LHCN-M2 (cell line): ENCODE results near the gene GZMM. TPM values are rescaled to one million over a fixed set of nuclear protein-coding genes. Genes with fewer than 3 reads are reported as not detected.
A peak's percentile ranks its signal among the peaks of the same experiment; 100 is the strongest.
"Not testable (repeated sequence)": the region's sequence is repeated elsewhere in the genome, so short reads cannot be mapped to it uniquely, and the experiment has no call there.

Experiments used
- DNase-seq: peaks from one replicate; pipeline ENCODE4 v3.0.0-alpha.2; 2012; ENCODE audit warnings: low read depth
- total RNA-seq: library from RNA; depleted of rRNA; stranded (reverse); fragments of >200 nt; gene quantifications from 2 replicates; pipeline ENCODE4 v1.2.3, GENCODE V29; 2014

GZMM gene
- total RNA-seq, 1 experiment from 2014 or later: not detected

DNA sequence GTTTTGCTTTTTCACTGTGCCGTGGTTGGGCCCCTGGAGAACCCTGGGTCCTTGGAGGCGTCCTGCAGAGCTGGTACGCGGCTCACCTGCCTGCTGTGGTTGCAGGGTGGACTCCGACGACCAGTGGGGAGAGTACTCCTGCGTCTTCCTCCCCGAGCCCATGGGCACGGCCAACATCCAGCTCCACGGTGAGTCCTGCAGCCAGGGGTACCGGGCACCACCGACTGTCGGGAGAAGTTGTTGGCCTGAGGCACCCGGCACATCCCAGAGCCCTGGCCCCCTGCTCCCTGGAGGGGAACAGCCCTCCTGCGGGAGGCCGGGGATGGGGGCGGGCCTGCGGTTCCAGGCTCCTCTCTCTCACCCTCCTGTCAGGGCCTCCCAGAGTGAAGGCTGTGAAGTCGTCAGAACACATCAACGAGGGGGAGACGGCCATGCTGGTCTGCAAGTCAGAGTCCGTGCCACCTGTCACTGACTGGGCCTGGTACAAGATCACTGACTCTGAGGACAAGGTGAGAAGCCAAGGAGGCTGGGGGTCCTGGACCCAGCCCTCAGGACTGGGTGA, 36.5 kb downstream of the GZMM start:
- DNase-seq: no peak

DNA sequence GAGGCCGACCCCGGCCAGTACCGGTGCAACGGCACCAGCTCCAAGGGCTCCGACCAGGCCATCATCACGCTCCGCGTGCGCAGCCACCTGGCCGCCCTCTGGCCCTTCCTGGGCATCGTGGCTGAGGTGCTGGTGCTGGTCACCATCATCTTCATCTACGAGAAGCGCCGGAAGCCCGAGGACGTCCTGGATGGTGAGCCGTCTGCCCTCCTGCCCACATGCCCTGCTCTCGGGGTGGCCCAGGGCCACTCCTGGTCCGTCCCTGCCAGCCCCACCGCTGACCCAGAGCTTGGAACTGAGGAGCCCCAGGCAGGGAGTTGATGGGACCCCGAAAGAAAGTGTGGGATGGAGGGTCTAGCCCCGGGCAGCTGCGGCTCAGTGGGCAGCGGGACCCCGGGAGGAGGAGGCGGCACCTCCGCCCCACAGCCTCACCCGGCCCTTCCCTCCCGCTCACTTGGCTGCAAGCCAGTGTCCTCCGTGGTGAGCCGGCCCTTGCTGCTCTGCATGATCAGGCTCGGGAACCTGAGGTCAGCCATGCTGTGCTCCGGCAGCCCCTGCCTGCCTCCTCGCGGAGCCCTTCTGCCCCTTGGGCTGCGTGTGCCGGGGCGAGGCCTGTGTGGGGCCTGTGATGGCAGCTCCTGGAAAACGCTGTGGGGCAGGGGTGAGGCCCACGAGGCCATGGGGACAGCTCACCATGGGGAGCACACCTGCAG, 37.7 kb downstream of the GZMM start:
- no peak for DNase-seq

DNA sequence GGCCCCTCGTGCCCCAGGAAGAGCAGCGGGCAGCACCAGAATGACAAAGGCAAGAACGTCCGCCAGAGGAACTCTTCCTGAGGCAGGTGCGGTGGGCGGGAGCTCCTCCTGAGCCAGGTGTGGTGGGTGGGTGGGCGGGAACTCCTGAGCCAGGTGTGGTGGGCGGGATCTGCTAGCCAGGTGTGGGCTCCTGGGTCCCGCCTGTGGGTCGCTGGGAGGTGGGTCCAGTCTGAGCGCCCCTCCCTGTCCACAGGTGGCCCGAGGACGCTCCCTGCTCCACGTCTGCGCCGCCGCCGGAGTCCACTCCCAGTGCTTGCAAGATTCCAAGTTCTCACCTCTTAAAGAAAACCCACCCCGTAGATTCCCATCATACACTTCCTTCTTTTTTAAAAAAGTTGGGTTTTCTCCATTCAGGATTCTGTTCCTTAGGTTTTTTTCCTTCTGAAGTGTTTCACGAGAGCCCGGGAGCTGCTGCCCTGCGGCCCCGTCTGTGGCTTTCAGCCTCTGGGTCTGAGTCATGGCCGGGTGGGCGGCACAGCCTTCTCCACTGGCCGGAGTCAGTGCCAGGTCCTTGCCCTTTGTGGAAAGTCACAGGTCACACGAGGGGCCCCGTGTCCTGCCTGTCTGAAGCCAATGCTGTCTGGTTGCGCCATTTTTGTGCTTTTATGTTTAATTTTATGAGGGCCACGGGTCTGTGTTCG, 38.8 kb downstream of the GZMM start:
- peak; percentile 54 for DNase-seq

DNA sequence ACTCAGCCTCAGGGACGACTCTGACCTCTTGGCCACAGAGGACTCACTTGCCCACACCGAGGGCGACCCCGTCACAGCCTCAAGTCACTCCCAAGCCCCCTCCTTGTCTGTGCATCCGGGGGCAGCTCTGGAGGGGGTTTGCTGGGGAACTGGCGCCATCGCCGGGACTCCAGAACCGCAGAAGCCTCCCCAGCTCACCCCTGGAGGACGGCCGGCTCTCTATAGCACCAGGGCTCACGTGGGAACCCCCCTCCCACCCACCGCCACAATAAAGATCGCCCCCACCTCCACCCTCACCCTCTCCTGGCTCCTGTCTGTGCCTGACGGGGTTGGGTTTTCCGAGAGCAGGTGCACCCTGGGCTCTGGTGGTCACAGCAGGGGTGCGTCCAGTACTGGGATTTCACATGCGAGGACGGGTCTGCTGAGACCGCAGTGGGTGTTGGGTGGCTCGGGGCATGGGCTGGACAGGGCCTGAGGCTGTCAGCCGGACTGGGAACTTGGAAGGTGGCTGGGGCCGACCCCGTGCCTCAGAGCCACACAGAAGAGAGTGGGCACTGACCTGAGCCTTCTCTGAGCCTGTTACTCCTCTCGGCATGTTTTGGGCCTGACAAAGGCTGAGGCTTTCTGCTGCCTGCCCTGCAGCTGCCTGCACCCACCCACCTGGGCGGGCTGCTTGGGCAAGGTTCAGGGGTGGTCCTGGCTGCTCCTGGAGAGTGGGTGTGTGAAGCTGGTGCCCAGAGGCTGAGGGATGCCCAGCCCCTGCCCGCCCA, 39.5 kb downstream of the GZMM start:
- DNase-seq: no peak

DNA sequence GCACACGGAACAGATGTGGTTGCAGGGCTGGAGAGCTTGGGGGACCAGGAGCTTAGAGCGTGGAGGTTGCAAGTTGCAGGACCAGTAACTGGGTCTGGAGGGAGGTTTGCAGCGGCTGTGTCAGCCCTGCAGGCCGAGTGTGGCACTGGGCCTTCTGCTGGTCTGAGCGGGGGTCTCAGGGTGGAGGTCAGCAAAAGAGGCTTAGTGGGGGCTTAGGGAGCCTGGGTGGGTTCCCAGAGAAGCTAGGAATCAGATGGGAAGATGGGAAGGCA, 40.1 kb downstream of the GZMM start:
- no peak for DNase-seq

DNA sequence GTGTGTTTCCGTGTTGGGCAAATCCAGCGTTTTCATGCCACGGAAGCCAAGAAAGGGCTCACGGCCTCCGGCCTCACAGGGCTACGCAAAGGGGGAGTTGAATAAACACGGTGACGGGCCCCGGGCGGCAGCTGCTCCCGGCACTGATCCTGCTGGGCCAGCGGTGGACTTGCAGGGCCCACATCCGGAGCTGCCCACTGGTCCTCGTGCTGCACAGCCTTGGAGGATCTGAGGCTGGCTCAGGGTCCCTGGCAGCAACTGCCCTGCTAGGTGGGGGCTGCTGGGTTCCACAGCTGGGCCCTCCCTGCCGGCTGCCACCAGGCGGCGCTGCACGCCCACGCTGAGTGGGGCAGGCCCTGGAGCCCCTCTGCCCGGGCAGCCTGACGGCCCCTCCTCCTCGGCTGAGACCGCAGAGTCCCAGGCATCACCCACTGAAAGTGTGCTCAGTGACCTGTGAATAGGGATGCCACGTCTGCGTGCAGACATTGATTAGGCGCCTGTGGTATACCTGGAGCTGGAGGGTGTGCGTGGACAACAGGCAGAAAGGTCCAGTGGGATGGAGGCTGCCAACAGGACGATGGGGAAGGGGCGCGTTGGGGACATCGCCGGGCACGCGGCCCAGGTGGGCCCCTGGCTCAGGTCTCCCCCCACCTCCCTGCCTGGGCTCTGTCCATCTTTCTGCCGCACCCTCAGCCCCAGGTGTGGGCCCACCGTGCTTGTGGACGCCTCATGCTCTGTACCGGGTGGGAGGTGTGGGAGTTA, 40.6 kb downstream of the GZMM start:
- peak; percentile 39 for DNase-seq

DNA sequence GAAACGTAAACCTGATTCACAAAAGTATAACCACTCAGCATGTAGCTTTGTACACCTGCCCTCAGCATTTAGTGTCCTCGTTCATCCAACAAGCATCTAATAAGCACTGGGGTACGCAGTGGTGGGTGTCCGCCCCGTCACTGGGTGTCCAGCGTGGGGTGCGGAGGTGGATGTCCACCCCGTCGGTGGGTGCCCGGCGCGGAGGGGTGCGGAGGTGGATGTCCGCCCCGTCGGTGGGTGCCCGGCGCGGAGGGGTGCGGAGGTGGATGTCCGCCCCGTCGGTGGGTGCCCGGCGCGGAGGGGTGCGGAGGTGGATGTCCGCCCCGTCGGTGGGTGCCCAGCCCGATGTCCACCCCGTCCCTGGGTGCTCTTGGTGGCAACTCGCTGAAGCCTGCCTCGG, 41.3 kb downstream of the GZMM start:
- not testable (repeated sequence) for DNase-seq

DNA sequence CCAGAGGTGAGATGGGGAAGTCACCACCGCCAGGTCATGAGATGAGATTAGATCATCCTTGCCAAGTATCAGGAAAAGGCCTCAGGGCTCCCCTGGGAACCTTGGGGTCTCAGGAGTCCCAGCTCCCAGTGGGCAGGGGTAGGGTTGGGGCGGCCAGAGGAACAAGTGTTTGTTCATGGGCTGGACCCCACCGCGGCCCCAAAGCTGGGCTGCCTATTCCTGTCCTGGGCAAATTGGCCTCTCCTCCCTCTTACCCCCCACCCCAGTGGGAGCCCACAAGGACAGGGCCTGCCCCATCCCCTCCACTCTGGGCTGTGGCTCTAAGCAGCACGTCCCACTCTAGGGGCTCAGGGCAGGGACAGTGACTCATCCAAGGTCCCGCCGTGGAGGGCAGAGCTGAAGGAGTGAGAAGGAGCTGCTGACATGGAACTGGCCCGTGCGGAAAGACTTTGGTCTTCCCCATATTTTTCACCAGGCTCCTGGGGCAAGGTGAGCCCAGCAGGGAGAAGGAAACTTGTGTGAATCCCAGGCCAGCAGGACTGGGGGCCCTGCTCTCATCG, 41.8 kb downstream of the GZMM start:
- DNase-seq: no peak

DNA sequence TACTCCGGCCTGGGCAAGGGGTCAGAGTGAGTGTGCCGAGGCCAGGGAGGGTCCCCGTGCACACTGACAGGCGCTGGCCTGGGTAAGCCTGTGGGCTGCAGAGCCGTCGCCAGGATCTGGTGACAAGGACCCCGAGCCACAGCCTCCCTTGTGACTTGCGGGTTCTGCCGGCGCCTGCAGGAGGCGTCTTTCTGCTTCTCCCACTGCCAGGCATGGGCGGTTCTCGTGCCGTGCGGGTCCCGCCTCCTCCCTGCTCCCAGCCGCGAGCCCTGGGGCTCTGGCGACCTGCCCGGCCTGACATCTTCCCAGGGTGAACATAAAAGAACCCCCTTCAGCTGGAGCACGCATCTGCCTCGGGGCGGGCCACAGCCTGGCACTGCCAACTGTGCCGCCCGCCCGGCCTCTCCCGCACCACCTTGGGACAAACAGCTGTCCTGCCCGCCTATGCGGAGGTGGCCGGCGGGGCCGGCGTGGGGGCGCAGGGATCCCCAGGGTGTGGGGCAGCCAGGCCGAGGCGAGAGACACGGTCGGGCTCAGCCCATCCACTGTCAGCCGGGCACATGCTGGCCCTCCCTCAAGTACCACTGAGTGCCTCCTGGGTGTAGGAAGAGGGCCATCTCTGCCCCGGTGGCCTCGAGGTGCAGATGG, 44.4 kb downstream of the GZMM start:
- DNase-seq: peak; percentile 77

DNA sequence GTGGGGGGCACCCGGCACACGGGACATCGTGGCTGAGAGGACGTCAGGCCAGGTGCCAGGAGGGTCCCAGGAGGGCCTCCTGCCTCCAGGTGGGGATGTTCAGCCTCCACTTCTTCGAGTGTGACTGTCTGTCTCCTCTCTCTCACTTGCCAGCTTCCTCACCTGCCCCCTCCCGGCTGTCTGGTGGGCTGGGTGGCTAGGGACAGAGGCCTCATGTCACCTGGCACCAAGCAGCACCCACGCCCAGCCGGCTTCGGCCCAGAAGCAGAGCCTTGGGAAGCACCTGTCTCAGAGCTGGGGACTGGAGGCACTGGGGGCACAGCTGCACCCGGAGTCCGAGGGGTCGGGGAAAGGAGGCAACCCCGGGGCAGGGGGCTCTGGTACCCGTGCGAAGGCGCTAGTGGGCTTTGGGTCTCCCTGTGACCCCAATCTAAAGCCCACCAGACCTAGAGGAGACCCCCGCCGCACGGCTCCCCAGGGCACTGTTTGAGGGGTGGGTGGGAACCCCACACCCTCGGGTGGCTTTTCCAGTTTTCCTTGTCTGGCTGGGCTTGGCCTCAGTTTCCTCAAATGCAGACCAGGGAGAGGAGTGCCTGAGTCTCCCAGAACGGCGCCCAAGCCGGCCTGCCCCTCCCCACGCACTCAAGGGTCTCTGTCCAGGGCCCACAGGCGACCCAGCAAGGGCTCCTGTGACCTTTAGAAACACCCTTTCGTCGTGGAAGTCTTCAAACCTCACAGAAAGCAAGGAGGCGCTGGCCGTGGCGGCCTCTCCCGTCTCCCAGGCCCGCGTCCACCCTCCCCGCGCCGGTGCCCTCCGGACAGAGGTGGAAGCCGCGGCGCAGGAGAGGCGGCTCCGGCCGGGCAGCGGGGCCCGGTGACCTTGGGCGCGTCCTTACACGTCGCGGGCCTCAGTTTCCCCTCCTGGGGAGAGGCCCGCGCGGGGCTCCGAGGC, 45.2 kb downstream of the GZMM start:
- no peak for DNase-seq

DNA sequence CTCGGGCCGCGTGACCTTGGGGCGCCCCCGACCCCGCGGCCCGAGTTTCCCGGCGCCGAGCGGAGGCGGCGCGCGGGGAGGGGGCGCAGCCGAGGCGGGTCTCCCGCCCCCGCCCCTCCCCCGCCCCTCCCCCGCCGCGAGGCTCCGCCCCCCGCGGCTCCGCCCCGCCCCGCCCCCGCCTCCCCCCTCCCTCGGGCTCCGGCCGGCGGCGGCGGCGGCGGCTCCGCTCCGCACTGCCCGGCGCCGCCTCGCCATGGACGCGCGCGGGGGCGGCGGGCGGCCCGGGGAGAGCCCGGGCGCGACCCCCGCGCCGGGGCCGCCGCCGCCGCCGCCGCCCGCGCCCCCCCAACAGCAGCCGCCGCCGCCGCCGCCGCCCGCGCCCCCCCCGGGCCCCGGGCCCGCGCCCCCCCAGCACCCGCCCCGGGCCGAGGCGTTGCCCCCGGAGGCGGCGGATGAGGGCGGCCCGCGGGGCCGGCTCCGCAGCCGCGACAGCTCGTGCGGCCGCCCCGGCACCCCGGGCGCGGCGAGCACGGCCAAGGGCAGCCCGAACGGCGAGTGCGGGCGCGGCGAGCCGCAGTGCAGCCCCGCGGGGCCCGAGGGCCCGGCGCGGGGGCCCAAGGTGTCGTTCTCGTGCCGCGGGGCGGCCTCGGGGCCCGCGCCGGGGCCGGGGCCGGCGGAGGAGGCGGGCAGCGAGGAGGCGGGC, 46.0 kb downstream of the GZMM start, which contains the start of gene HCN2:
Gene HCN2, plus strand, starts transcription at position 189 of the 703 bp plus-strand sequence. Its CDS starts 65 bp downstream, at position 254.
- DNase-seq: no peak

DNA sequence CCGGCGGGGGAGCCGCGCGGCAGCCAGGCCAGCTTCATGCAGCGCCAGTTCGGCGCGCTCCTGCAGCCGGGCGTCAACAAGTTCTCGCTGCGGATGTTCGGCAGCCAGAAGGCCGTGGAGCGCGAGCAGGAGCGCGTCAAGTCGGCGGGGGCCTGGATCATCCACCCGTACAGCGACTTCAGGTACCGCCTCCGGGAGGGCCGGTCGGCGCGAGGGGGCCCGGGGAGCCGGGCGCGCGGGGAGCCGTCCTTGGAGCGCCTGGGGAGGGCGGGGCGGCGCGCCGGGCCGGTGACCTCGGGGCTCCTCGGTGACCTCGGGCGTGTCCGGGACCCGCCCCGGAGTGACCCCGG, 46.5 kb downstream of the GZMM start:
- DNase-seq: peak; percentile 18

DNA sequence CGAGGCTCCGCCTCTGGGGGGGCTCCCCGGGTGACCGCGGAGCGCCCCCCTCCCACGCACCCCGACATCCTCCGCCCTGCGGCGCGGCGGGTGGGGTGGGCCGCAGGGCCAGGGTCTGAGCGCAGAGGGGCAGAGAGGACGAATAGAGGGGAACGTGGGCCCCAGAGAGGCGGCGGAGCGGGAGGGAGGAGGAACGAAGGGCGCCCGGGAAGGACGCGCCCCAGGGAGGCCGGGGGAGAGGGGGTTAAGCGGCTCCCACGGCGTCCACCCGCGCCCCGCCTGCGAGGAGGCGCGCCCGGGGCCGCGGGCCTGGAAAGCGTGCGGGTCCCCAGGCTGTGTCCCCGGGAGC, 46.9 kb downstream of the GZMM start:
- DNase-seq: no peak

DNA sequence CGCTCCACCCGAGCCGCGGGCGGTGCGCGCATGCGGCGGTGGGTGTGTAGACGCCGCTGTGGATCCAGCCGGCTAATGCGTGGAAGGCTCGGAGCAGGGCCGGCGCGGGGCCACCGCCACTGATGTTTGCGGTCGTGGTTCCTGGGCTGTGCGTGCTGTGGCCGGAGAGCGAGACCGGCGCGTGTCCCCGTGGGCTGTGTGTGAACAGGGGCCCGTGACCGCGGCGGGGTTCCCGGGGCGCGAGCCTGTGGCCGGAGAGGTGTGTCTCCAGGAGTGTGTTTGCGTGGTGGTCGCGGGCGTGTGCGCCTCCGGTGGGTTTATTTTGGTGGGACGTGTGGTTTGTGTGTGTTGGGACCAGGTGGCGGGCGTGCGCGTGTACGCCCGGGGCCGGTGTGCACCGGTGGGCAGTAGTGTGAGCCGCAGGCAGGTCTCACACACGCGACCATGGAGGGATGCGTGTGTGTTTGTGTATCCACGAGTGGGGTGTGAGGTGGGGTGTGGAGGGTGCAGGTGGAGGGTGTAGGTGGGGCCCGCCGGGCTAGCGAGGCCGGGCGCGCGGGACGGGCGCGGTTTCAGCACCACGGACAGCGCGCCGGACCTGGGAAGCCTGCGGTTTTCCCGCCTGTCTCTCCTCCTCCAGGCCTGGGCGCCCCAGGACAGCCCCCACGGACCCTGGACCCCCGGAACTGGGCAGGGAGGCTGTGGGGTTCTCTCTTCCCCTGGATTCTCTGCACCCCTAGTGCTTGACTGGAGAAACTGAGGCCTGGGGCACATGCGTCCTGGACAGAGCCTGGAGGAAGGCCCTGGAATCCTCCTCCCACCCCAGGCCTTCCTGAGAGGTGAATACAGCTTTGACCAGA, 47.5 kb downstream of the GZMM start:
- no peak for DNase-seq

DNA sequence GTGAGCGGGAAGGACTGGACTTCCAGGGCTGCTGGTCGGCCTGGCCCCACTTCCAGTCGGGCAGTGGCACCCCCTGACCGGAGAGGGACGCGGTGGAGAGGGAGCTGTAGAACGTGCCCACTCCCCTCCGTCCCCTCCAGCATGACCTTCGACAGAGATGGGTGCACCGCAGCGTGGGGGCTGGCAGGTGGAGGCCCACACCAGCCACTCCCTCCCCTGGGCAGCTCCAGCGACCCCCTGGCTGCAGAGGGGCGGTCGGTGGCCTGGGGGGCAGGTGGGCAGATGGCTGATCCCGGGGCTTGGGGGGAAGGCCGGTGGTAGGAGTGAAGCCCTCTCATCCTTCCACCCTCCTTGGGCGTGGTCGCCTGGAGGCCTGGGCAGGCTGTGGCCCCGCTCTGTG, 48.2 kb downstream of the GZMM start:
- no peak for DNase-seq

DNA sequence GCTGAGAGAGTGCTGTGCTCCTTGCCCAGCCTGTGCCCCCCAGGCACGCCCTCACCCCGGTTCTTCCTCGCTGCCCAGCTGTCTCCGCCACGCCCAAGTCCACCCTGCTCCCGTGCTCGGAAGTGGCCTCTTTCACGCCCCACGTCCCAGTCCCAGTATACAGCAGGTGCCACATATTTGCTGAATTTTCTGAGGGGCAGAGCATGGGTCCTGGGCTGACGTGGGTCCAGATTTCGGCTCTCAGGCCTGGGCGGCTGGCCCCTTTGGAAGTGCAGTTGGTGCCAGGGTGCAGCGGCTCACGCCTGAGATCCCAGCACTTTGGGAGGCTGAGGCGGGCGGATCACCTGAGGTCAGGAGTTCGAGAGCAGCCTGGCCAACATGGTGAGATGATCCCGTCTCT, 49.2 kb downstream of the GZMM start:
- no peak for DNase-seq

DNA sequence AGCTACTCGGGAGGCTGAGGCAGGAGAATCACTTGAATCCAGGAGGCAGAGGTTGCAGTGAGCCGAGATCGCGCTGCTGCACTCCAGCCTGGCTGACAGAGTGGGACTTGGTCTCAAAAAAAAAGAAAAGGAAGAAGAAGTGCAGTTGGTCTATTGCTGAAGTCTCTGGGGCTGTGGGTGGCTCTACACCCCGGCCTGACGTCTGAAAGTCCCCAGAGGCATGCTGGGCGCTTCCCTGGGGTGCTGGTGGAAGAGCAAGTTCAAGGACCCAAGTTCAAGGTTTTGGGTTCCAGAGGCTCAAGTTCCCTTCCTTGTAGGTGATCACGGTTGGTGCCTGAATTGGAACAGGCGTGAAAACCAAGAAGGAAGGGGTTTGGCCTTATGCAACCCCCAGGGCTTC, 49.7 kb downstream of the GZMM start:
- no peak for DNase-seq

DNA sequence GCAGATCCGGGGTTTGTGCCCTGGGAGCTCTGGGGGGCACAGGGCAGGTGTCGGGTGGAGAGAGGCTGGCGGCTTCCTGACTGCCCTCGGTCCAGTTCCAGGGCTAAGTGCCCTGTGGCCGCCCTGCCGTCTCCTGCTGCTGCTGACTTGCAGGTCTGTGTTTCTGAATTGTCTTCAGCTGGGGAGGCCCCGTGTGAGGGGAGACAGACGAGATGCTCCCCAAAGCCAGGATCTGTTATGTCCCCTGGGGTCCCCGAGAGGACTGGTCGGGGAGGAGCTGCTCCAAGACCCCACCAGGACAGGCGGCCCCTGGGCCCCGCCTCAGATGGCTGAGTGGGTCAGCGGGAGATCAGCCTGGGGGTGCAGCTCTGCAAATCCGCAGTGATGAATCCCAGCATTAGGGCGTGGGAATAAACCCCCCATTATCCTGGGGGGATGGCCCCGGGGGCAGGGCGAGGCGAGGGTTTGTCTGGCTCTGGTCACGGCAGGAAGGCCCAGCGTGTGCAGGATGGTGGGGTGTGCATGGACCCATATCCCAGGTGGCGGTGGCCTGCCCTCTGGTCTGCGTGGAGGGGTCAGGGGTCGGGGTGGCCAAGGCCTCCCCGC, 50.5 kb downstream of the GZMM start:
- DNase-seq: no peak
